ENCODE results near the gene MIEF2.

Gene MIEF2

GRCh38 chr17:18257982-18258355 is 2.5 kb upstream of the MIEF2 start:
- no peak for TF ChIP-seq CTCF (IDR thresholded peaks at IDR 0.05; ENCODE audit: low read depth, low read length)
- H3K4me3 ChIP-seq (ENCODE audit: low read depth, low read length) = peak overlapping the region; percentile 90

DNA sequence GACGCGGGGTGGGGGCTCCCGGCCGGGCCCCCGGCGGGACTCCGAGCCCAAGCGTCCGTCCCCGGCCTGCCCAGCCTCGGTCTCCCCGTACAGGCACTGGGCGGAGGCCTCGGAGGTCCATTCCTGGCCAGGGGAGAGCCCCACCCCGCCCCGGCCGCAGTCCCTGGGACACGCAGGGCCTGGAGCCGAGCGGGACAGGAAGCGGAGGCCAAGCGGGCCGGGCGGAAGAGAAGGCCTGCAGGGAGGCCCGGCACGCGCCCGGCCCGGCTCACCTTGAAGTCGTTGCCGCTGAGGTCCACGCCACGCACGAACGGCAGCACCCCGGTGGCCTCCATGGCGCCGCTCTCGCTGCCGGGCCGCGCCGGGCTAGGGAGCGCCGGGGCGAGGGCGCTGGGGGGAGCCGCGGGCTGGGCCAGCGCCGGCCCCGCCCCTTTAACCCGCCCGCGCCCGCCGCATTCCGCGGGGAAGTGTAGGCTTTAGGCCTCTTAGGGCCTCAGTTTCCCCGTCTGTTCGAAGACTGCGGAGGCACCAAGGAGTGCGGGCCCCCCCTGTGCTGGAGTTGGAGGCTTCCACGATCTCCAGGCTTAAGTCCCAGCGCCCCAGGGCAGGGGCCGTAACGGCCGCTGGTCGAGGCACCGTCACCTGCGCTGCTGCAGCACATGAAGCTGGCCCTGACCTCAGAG is 2.0 kb upstream of the MIEF2 start, which contains the start of gene FLII:
FLII (minus strand) TSS at position 383 of the 683 bp plus-strand sequence; CDS start at position 335, 48 bp downstream.
- peak within 1 kb of the TSS; percentile 90 for H3K4me3 ChIP-seq (ENCODE audit: low read depth, low read length)
- TF ChIP-seq CTCF (IDR thresholded peaks at IDR 0.05; ENCODE audit: low read depth, low read length) = no peak

DNA sequence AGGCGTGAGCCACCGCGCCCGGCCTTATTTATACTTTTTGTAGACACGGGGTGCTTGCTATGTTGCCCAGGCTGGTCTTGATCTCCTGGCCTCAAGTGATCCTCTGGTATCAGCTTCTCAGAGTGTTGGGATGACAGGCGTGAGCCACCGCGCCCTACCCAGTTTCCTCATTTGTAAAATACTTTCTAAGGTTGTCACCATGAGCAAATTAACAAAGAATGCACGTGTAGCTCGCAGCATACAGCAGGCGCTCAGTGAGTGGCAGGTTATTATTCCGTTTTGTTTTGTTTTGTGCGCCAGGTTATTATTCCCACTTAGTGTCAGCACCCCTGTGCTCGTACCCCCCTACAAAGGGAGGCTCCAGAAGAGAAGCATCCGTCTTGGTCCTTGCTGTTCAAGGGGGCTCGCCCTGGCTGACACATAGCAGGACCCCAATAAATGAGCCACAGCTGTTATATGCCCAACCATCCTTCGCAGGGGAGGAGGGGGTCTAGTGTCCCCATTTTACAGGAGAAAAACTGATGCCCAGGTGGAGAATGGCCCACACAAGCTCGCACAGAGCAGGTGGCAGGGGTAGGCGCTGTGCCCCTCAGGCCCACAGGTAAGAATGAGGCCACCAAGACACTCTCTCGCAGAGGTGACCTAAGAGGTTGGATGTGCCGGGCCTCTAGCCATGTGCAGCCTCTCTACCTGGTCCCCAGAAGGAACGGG is 686 bp upstream of the MIEF2 start:
- H3K4me3 ChIP-seq (ENCODE audit: low read depth, low read length) = peak overlapping the region; percentile 86
- TF ChIP-seq CTCF (IDR thresholded peaks at IDR 0.05; ENCODE audit: low read depth, low read length) = no peak

GRCh38 chr17:18261146-18261515 is 669 bp downstream of the MIEF2 start:
- no peak for TF ChIP-seq CTCF (IDR thresholded peaks at IDR 0.05; ENCODE audit: low read depth, low read length)
- H3K4me3 ChIP-seq (ENCODE audit: low read depth, low read length) = peak overlapping the region; percentile 86

GRCh38 chr17:18261659-18262058 is 1.2 kb downstream of the MIEF2 start:
- peak overlapping the region; percentile 86 for H3K4me3 ChIP-seq (ENCODE audit: low read depth, low read length)
- TF ChIP-seq CTCF (IDR thresholded peaks at IDR 0.05; ENCODE audit: low read depth, low read length) = no peak

DNA sequence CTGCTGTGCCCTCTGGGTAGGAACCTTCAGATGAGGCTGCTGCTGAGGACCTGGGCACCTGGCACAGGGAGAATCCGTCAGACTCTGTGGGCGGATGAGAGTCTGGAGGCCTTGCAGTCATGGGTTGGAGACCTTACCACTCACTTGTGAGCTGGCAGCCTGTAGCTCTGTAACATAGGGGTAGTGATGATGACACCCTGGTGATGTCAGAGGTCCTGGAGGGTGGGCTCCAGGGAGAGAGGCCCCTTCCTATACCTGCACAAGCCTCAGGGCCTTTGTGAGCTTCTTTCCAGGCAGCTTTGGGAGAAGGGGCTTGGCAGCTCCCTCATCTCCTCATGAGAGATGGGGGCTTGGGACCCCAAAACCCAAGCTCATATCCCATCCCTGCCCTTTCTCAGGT is 1.6 kb downstream of the MIEF2 start:
- H3K4me3 ChIP-seq (ENCODE audit: low read depth, low read length) = no peak overlapping the region
- no peak for TF ChIP-seq CTCF (IDR thresholded peaks at IDR 0.05; ENCODE audit: low read depth, low read length)

DNA sequence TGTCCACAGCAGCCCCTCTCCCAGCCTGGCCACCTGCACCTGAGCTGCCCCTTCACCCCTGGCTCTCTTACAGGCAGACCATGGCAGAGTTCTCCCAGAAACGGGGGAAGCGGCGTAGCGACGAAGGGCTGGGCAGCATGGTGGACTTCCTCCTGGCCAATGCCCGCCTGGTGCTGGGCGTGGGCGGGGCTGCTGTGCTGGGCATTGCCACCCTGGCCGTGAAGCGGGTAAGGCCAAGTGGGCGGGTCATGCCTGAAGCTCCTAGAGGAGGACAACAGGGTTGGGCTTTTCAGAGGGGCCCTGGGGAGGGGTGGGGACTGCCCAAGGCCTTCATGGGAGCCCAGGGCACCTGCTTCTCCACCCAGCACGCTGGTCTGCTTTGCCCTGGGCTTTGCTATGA is 2.2 kb downstream of the MIEF2 start:
- TF ChIP-seq CTCF (IDR thresholded peaks at IDR 0.05; ENCODE audit: low read depth, low read length) = no peak
- H3K4me3 ChIP-seq (ENCODE audit: low read depth, low read length) = no peak overlapping the region

All from WI38 (cell line).